Panc1 (cell line): ENCODE measurements around the gene TRAPPC2L.

Source experiments
- CTCF ChIP-seq: fragments of 450-650 bp; IDR thresholded peaks from 2 replicates; pipeline ENCODE4 v1.5.1; 2017; ENCODE audit warnings: mild to moderate bottlenecking
- POLR2AphosphoS5 ChIP-seq: IDR thresholded peaks from 2 replicates; pipeline ENCODE4 v1.6.1; 2012; ENCODE audit warnings: mild to moderate bottlenecking, low read depth, low read length, moderate library complexity
- REST ChIP-seq, 2 experiments: IDR thresholded peaks; 2 replicates each; pipeline ENCODE4 v1.6.1; 2011 to 2012; ENCODE audit warnings: low read depth in 2 of 2, control low read depth in 1 of 2, low read length in 1 of 2, mild to moderate bottlenecking in 1 of 2, moderate library complexity in 1 of 2; ENCODE audit not compliant: insufficient read depth in 1 of 2
- SIN3A ChIP-seq: IDR thresholded peaks from 2 replicates; pipeline ENCODE4 v1.6.1; 2012; ENCODE audit warnings: low read depth, mild to moderate bottlenecking, low read length, moderate library complexity, borderline replicate concordance; ENCODE audit not compliant: insufficient read depth
- TCF7L2 ChIP-seq: IDR thresholded peaks from 2 replicates; pipeline ENCODE4 v1.6.1; 2011; ENCODE audit warnings: mild to moderate bottlenecking, low read depth, low read length, inconsistent platforms

- no peak for TF ChIP-seq CTCF
- no peak for TF ChIP-seq POLR2AphosphoS5
- no peak for TF ChIP-seq REST (IDR thresholded peaks at IDR 0.05; ENCODE audit: insufficient read depth in 1 of 2, low read depth in 2 of 2, low read length in 1 of 2)
- TF ChIP-seq SIN3A, result no peak
- TF ChIP-seq TCF7L2, result no peak
Observed at GRCh38 chr16:88865310-88865709, 8.4 kb downstream of the TRAPPC2L start.
